A673 (cell line): ENCODE data around the gene OCLN. TPM values are rescaled to one million over a fixed set of nuclear protein-coding genes. Genes with fewer than 3 reads are reported as not detected.
A peak's percentile ranks its signal among the peaks of the same experiment; 100 is the strongest.

Source experiments
- Bru-seq: library from RNA; stranded (reverse); fragments of 400-500 nt; gene quantifications from one replicate; lab custom pipeline; 2021; lab: Mats Ljungman, UMichigan
- BruChase-seq, 2 experiments: library from RNA; stranded (reverse); fragments of 400-500 nt; gene quantifications; one replicate each; lab custom pipeline; 2021; lab: Mats Ljungman, UMichigan
- BruUV-seq: library from RNA; stranded (reverse); fragments of 400-500 nt; replicated peaks from 2 replicates; lab custom pipeline; 2021; lab: Mats Ljungman, UMichigan
- CTCF ChIA-PET: fragments of 300-600 bp; sonication (Branson Sonifier 250); formaldehyde crosslinking; loops from one replicate; lab custom pipeline; 2022; ENCODE audit warnings: antibody characterized with exemption; lab: Charles Lee
- POLR2A ChIA-PET: fragments of 300-600 bp; sonication (Branson Sonifier 250); formaldehyde crosslinking; loops from one replicate; lab custom pipeline; 2022; ENCODE audit warnings: antibody characterized with exemption; ENCODE audit not compliant: low non-redundant PET; lab: Charles Lee
- DNase-seq: peaks from one replicate; pipeline ENCODE4 v3.0.0-alpha.2; 2015; ENCODE audit warnings: low spot score
- H3K27ac ChIP-seq: fragments of 200-600 bp; sonication (generic); 2 replicates; pipeline ENCODE4 v1.5.1; 2016; ENCODE audit warnings: mixed run types, low read depth, mild to moderate bottlenecking, mixed read lengths, antibody characterized with exemption, low read length; ENCODE audit not compliant: poor library complexity, severe bottlenecking
- H3K27me3 ChIP-seq: fragments of 200-600 bp; sonication (generic); replicated peaks from 2 replicates; pipeline ENCODE4 v1.6.1; 2017; ENCODE audit warnings: mixed run types, low read depth, mild to moderate bottlenecking, mixed read lengths, antibody characterized with exemption, low read length; ENCODE audit not compliant: insufficient read depth, poor library complexity
- H3K36me3 ChIP-seq: fragments of 200-600 bp; sonication (generic); 2 replicates; pipeline ENCODE4 v1.6.1; 2016; ENCODE audit warnings: mixed run types, mild to moderate bottlenecking, mixed read lengths, antibody characterized with exemption, low read length; ENCODE audit not compliant: insufficient read depth, poor library complexity, severe bottlenecking
- H3K4me1 ChIP-seq: fragments of 200-600 bp; sonication (generic); 2 replicates; pipeline ENCODE4 v1.6.1; 2017; ENCODE audit warnings: mixed run types, mild to moderate bottlenecking, mixed read lengths, antibody characterized with exemption, low read length; ENCODE audit not compliant: insufficient read depth, poor library complexity, severe bottlenecking
- H3K4me3 ChIP-seq: fragments of 200-600 bp; sonication (generic); 2 replicates; pipeline ENCODE4 v1.5.1; 2016; ENCODE audit warnings: low read depth, mixed run types, mild to moderate bottlenecking, mixed read lengths, low read length; ENCODE audit not compliant: poor library complexity, severe bottlenecking
- H3K9me3 ChIP-seq: fragments of 200-600 bp; sonication (generic); 2 replicates; pipeline ENCODE4 v1.6.1; 2016; ENCODE audit warnings: mixed run types, low read depth, mild to moderate bottlenecking, mixed read lengths, antibody characterized with exemption, low read length; ENCODE audit not compliant: poor library complexity, severe bottlenecking
- EZH2 ChIP-seq: fragments of 200-600 bp; sonication (generic); IDR thresholded peaks from 2 replicates; pipeline ENCODE4 v1.6.1; 2017; ENCODE audit warnings: borderline replicate concordance, low read depth, mild to moderate bottlenecking, mixed read lengths, antibody characterized with exemption, low read length; ENCODE audit not compliant: poor library complexity, severe bottlenecking
- intact Hi-C: fragments of 100-400 bp; cut with micrococcal nuclease; formaldehyde crosslinking; loops from one replicate; pipeline ENCODE4 v1.10.0; 2022; ENCODE audit not compliant: unreplicated experiment
- long read RNA-seq: library from polyadenylated mRNA; stranded (forward); transcript quantifications from one replicate; pipeline ENCODE4 v2.0.0, GENCODE V29; 2022
- total RNA-seq: library from RNA; stranded (reverse); gene quantifications from 2 replicates; pipeline ENCODE4 v1.2.3, GENCODE V29; 2021
- TF ChIP-seq, protein P1 (sequence below): fragments of 300-800, 200-600 bp; sonication (generic); conservative IDR thresholded peaks from 2 replicates; pipeline ENCODE4 v1.5.1; 2017; ENCODE audit warnings: low read depth, mild to moderate bottlenecking, antibody characterized with exemption, low read length, moderate library complexity, mixed read lengths

The OCLN gene, protein sequence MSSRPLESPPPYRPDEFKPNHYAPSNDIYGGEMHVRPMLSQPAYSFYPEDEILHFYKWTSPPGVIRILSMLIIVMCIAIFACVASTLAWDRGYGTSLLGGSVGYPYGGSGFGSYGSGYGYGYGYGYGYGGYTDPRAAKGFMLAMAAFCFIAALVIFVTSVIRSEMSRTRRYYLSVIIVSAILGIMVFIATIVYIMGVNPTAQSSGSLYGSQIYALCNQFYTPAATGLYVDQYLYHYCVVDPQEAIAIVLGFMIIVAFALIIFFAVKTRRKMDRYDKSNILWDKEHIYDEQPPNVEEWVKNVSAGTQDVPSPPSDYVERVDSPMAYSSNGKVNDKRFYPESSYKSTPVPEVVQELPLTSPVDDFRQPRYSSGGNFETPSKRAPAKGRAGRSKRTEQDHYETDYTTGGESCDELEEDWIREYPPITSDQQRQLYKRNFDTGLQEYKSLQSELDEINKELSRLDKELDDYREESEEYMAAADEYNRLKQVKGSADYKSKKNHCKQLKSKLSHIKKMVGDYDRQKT
- 13.3 and 14.1 TPM in 2 replicates for total RNA-seq
- percentile 45 among the genes with signal in this experiment for Bru-seq, nascent RNA
- BruChase-seq, experiment 1, labeled RNA remaining after a 2-hour chase, result percentile 50 among the genes with signal in this experiment
- percentile 55 among the genes with signal in this experiment for BruChase-seq, experiment 2, labeled RNA remaining after a 6-hour chase
- long read RNA-seq, transcript OCLN-202 (9 exons, 1,748 nt), result major isoform, 16 of 19 reads
- long read RNA-seq, partial matches to known transcripts, result 0 of 19 reads
- long read RNA-seq, other reads (novel, unspliced or antisense), result 3 of 19 reads

DNA sequence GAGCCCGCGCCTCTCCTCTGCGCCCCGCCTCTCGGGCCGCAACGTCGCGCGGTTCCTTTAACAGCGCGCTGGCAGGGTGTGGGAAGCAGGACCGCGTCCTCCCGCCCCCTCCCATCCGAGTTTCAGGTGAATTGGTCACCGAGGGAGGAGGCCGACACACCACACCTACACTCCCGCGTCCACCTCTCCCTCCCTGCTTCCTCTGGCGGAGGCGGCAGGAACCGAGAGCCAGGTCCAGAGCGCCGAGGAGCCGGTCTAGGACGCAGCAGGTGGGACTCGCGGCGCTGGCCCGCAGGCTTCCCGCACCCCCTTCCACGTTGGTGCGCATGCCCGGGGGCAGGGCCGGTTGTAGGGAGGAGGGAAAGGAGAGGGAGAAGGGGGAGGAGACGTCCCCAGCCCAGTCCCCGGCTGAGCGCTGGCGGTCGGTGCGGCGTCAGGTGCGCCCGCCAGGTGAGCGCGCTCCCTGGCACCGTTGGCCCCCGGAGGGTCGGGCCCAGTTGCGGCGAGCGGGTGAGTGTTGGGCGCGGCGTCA, at the start of gene OCLN:
OCLN (plus strand) TSS at position 400 of the 532 bp plus-strand sequence. CDS start 11,455 bp downstream, outside the sequence.
- TF ChIP-seq, protein P1, sequence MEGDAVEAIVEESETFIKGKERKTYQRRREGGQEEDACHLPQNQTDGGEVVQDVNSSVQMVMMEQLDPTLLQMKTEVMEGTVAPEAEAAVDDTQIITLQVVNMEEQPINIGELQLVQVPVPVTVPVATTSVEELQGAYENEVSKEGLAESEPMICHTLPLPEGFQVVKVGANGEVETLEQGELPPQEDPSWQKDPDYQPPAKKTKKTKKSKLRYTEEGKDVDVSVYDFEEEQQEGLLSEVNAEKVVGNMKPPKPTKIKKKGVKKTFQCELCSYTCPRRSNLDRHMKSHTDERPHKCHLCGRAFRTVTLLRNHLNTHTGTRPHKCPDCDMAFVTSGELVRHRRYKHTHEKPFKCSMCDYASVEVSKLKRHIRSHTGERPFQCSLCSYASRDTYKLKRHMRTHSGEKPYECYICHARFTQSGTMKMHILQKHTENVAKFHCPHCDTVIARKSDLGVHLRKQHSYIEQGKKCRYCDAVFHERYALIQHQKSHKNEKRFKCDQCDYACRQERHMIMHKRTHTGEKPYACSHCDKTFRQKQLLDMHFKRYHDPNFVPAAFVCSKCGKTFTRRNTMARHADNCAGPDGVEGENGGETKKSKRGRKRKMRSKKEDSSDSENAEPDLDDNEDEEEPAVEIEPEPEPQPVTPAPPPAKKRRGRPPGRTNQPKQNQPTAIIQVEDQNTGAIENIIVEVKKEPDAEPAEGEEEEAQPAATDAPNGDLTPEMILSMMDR, result no peak
- no peak for TF ChIP-seq EZH2
- BruUV-seq, result no TSS peak
- peak within 1 kb of the TSS; percentile 89 for H3K4me3 ChIP-seq
- ChIA-PET CTCF (no interaction called here), POLR2A (no interaction called here)
- no peaks in the 10 kb centered on the region for H3K36me3 ChIP-seq
- H3K4me1 ChIP-seq, result no peaks in the 10 kb centered on the region
- intact Hi-C loops, result no loop called here
- peak; percentile 81 for DNase-seq
- no peaks in the 10 kb centered on the region for H3K9me3 ChIP-seq
- H3K27ac ChIP-seq, result no peak within 1 kb of the TSS
- no peaks in the 10 kb centered on the region for H3K27me3 ChIP-seq

DNA sequence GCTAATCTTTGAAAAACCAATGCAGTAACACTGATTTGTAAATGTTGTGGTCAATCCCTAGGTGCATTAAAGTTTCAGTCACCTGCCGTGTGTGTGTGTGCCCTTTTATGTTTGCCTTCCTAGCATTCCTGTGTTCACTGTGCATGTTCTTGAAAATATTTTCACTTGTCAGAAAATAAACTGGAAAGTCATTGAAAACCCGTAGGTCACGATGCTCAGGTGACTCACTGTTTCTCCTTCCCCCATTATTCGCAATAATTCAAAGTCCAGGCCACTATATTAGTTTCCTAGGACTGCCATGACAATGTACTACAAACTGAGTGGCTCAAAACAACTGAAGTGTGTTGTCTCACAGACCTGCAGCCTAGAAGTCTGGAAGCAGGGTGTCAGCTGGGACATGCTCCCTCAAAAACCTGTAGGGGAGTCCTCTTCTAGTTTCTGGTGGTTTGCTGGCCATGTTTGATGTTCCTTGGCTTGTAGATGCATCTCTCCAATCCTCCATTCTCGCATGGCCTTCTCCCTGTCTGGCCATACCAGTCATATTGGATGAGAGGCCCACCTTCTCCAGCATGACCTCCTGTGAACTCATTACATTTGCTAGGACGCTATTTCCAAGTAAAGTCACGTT, 48.3 kb upstream of the OCLN start:
- BruUV-seq, result no TSS peak
- TF ChIP-seq, protein P1, result no peak
- TF ChIP-seq EZH2, result no peak
- Histone ChIP-seq H3K36me3 (no peaks in the 10 kb centered on the region), H3K4me3 (no peak overlapping the region), H3K27ac (no peak overlapping the region), H3K4me1 (no peaks in the 10 kb centered on the region), H3K9me3 (no peaks in the 10 kb centered on the region), H3K27me3 (no peaks in the 10 kb centered on the region)
- no peak for DNase-seq
- POLR2A ChIA-PET, result no interaction called here
- intact Hi-C loops, result no loop called here
- CTCF ChIA-PET, result no interaction called here

DNA sequence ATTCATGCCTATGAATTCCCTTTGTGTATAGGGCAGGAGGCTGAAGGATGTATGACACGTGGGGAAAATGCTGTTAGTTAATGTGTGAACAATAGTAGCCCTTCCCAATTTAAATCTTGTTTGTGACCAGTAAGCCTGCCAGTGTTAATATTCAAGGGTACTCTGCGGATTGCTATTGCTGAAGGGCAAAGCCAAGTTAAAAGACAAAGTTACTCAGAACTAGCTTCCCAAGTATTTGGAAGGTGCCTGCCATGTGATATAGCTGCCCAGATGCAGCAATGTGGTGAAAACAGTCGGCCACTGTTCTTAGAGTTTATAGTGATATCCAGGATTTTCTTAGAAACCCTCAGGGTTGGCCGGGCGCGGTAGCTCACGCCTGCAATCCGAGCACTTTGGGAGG, 43.1 kb upstream of the OCLN start:
- TF ChIP-seq, protein P1, result no peak
- TF ChIP-seq EZH2, result no peak
- intact Hi-C loops, result no loop called here
- BruUV-seq, result no TSS peak

More for the DNA sequence above, 43.1 kb upstream of the OCLN start:
- CTCF ChIA-PET, result no interaction called here
- Histone ChIP-seq H3K27me3 (no peaks in the 10 kb centered on the region), H3K36me3 (no peaks in the 10 kb centered on the region), H3K9me3 (no peaks in the 10 kb centered on the region), H3K4me3 (no peak overlapping the region), H3K27ac (no peak overlapping the region), H3K4me1 (no peaks in the 10 kb centered on the region)
- POLR2A ChIA-PET, result no interaction called here
- no peak for DNase-seq
